ENCODE data around the gene APOBR.

Gene APOBR

GRCh38 chr16:28546626-28547025 lies 52.2 kb downstream of the APOBR start:
- DNase-seq (ENCODE audit: extremely low spot score) = no peak
- no peak for TF ChIP-seq HDGF (IDR thresholded peaks at IDR 0.05; ENCODE audit: borderline replicate concordance)
- TF ChIP-seq ARNT (IDR thresholded peaks at IDR 0.05) = no peak
- TF ChIP-seq L3MBTL2 (conservative IDR thresholded peaks at IDR 0.05) = no peak
- TF ChIP-seq ELF4 (IDR thresholded peaks at IDR 0.05) = no peak
- TF ChIP-seq ZNF384 (IDR thresholded peaks at IDR 0.05) = no peak
- no peak for TF ChIP-seq FOXM1 (IDR thresholded peaks at IDR 0.05; ENCODE audit: borderline replicate concordance)
- TF ChIP-seq TARDBP (IDR thresholded peaks at IDR 0.05) = no peak
- TF ChIP-seq PKNOX1 (IDR thresholded peaks at IDR 0.05) = no peak
- TF ChIP-seq FOXA1 (IDR thresholded peaks at IDR 0.05) = no peak
- TF ChIP-seq FOXK2 (IDR thresholded peaks at IDR 0.05) = no peak
- TF ChIP-seq BHLHE40 (IDR thresholded peaks at IDR 0.05; ENCODE audit: borderline replicate concordance) = no peak
- no peak for TF ChIP-seq CTBP1 (IDR thresholded peaks at IDR 0.05; ENCODE audit: borderline replicate concordance)
- no peak for TF ChIP-seq SP1 (IDR thresholded peaks at IDR 0.05)
- TF ChIP-seq NFRKB (IDR thresholded peaks at IDR 0.05) = no peak
- no peak for TF ChIP-seq LEF1 (IDR thresholded peaks at IDR 0.05; ENCODE audit: borderline replicate concordance)
- no peak for TF ChIP-seq SUZ12 (IDR thresholded peaks at IDR 0.05)
- ChIA-PET POLR2A (no interaction called here), CTCF (no interaction called here)

- no peak for DNase-seq (ENCODE audit: extremely low spot score)
Observed at GRCh38 chr16:28548306-28548802, 53.9 kb downstream of the APOBR start.

More at GRCh38 chr16:28548306-28548802, 53.9 kb downstream of the APOBR start:
- ChIA-PET CTCF (no interaction called here), POLR2A (no interaction called here)
- no peak for TF ChIP-seq HDGF (IDR thresholded peaks at IDR 0.05; ENCODE audit: borderline replicate concordance)
- TF ChIP-seq CTBP1 (IDR thresholded peaks at IDR 0.05; ENCODE audit: borderline replicate concordance) = no peak
